Measurements from ENCODE around the gene OPCML. TPM values are rescaled to one million over a fixed set of nuclear protein-coding genes. Genes with fewer than 3 reads are reported as not detected.

OPCML gene
- total RNA-seq, 1 donor from 2014 or later = under 0.01 TPM

DNA sequence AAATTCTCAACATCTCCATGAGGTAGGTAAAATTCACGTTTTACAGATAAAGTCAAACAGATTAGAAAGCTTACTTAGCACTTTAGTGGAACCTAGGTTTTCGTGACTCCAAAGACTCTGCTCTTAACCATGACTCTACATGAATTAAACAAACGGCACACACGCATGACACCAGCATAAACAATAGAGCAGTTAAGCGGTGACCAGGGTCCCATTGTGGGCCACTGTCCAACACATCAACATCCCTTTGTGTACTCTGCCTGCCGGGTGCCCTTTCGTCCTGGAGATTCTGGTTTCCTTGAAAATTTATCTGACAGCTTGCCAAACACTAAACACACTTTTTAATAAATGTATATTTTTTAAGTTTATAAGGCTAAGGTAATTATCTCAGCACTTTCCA, 941.7 kb downstream of the OPCML start:
- no peak overlapping the region for H3K9ac ChIP-seq (ENCODE audit: low read depth in 1 of 3, low read length in 3 of 3)
- H3K4me1 ChIP-seq (ENCODE audit: control insufficient read depth in 3 of 3, insufficient read depth in 3 of 3, low read length in 3 of 3) = no peaks in the 10 kb centered on the region
- H3K4me3 ChIP-seq (ENCODE audit: low read length in 3 of 3) = no peak overlapping the region
- no peaks in the 10 kb centered on the region for H3K9me3 ChIP-seq (ENCODE audit: control insufficient read depth in 3 of 3, low read length in 3 of 3)
- H3K27me3 ChIP-seq (ENCODE audit: control insufficient read depth in 3 of 3, insufficient read depth in 3 of 3, low read length in 3 of 3) = no peaks in the 10 kb centered on the region
- no peaks in the 10 kb centered on the region for H3K36me3 ChIP-seq (ENCODE audit: control insufficient read depth in 3 of 3, insufficient read depth in 3 of 3, low read length in 3 of 3)
- no peak overlapping the region for H3K27ac ChIP-seq (ENCODE audit: low read depth, low read length)

DNA sequence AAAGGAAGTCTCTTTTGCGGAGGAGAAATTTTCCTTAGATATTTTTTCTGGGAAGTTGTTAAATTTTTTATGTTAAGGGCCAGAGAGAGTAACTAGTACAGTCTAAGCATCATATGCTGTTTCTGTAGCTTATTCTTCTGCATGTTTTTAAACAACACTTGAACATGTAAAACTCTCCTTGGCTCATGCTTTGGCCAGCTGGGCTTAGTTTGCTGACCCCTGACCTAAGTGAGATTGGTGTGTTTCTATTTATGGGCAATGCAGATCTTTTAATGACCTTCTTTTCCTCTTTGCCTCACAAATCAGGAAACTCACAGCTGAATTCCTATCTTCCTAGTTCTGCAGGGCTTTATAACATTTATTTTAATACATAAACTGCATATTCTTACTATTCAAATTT, 942.5 kb downstream of the OPCML start:
- Histone ChIP-seq H3K9ac (ENCODE audit: low read depth in 1 of 3, low read length in 3 of 3) (no peak overlapping the region), H3K27me3 (ENCODE audit: control insufficient read depth in 3 of 3, insufficient read depth in 3 of 3, low read length in 3 of 3) (no peaks in the 10 kb centered on the region), H3K9me3 (ENCODE audit: control insufficient read depth in 3 of 3, low read length in 3 of 3) (no peaks in the 10 kb centered on the region), H3K4me3 (ENCODE audit: low read length in 3 of 3) (no peak overlapping the region), H3K4me1 (ENCODE audit: control insufficient read depth in 3 of 3, insufficient read depth in 3 of 3, low read length in 3 of 3) (no peaks in the 10 kb centered on the region), H3K36me3 (ENCODE audit: control insufficient read depth in 3 of 3, insufficient read depth in 3 of 3, low read length in 3 of 3) (no peaks in the 10 kb centered on the region), H3K27ac (ENCODE audit: low read depth, low read length) (no peak overlapping the region)

DNA sequence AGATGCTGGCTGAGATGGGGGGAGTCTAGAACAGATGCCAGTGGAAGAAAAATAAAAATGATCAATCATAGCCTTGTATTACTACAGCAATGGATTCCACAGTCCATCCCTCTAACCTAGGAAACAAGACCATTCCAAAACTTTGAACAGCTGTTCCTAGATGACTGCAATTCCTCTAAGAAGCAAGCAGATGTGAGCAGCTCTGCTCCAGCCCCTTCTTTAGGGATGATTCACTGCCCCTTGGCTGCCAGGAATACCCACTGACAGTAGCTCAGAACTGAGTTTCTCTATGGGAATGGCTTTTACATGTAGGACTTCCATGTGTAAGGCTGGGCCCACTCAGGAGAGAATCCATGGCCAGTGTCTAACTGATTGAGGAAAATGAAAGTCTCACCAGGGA, 943.9 kb downstream of the OPCML start:
- Histone ChIP-seq H3K9me3 (ENCODE audit: control insufficient read depth in 3 of 3, low read length in 3 of 3) (no peaks in the 10 kb centered on the region), H3K36me3 (ENCODE audit: control insufficient read depth in 3 of 3, insufficient read depth in 3 of 3, low read length in 3 of 3) (no peaks in the 10 kb centered on the region), H3K27me3 (ENCODE audit: control insufficient read depth in 3 of 3, insufficient read depth in 3 of 3, low read length in 3 of 3) (no peaks in the 10 kb centered on the region), H3K4me3 (ENCODE audit: low read length in 3 of 3) (no peak overlapping the region), H3K4me1 (ENCODE audit: control insufficient read depth in 3 of 3, insufficient read depth in 3 of 3, low read length in 3 of 3) (no peaks in the 10 kb centered on the region), H3K9ac (ENCODE audit: low read depth in 1 of 3, low read length in 3 of 3) (no peak overlapping the region), H3K27ac (ENCODE audit: low read depth, low read length) (no peak overlapping the region)

DNA sequence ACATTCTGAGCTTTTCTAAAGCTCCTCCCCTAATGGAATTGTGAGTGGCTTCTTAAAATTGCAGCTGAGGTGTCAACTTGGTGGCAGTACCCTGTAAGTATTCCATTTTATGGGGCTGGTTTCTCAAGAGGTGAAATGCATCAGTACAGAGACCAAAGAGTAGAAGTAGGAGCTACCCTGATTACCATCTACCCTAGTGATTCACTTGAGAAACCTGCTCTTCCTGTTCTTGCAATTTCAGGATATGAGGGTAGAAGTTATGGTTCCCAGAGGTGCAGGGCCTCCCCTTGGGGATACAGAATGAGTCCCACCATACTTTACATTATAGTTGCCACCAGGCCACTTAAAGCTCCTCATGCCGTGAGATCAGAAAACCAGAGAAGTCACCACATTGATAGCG, 944.6 kb downstream of the OPCML start:
- Histone ChIP-seq H3K9me3 (ENCODE audit: control insufficient read depth in 3 of 3, low read length in 3 of 3) (no peaks in the 10 kb centered on the region), H3K27ac (ENCODE audit: low read depth, low read length) (no peak overlapping the region), H3K4me3 (ENCODE audit: low read length in 3 of 3) (no peak overlapping the region), H3K4me1 (ENCODE audit: control insufficient read depth in 3 of 3, insufficient read depth in 3 of 3, low read length in 3 of 3) (no peaks in the 10 kb centered on the region), H3K27me3 (ENCODE audit: control insufficient read depth in 3 of 3, insufficient read depth in 3 of 3, low read length in 3 of 3) (no peaks in the 10 kb centered on the region), H3K9ac (ENCODE audit: low read depth in 1 of 3, low read length in 3 of 3) (no peak overlapping the region), H3K36me3 (ENCODE audit: control insufficient read depth in 3 of 3, insufficient read depth in 3 of 3, low read length in 3 of 3) (no peaks in the 10 kb centered on the region)

DNA sequence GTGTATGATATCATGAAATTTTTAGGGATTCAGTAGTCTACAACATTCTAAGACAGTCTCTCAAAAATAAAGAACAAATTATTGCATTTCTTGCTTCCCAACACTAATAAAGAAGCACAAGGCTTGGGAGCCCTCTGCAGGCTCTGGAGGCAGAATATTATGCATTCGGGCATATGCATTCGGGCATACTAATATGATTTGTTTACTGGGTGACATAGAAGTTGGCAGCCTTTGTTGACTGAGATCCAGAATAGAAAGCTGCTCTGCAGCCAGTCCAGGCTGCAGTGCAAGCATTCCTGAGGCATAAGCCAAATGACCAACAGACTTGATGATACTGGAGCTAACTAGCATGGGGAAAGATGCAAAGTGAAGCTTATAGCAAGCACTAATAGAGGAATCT, 945.5 kb downstream of the OPCML start:
- H3K9ac ChIP-seq (ENCODE audit: low read depth in 1 of 3, low read length in 3 of 3) = no peak overlapping the region
- H3K36me3 ChIP-seq (ENCODE audit: control insufficient read depth in 3 of 3, insufficient read depth in 3 of 3, low read length in 3 of 3) = no peaks in the 10 kb centered on the region
- no peak overlapping the region for H3K27ac ChIP-seq (ENCODE audit: low read depth, low read length)
- no peaks in the 10 kb centered on the region for H3K4me1 ChIP-seq (ENCODE audit: control insufficient read depth in 3 of 3, insufficient read depth in 3 of 3, low read length in 3 of 3)
- no peak overlapping the region for H3K4me3 ChIP-seq (ENCODE audit: low read length in 3 of 3)
- H3K27me3 ChIP-seq (ENCODE audit: control insufficient read depth in 3 of 3, insufficient read depth in 3 of 3, low read length in 3 of 3) = no peaks in the 10 kb centered on the region
- H3K9me3 ChIP-seq (ENCODE audit: control insufficient read depth in 3 of 3, low read length in 3 of 3) = no peaks in the 10 kb centered on the region

DNA sequence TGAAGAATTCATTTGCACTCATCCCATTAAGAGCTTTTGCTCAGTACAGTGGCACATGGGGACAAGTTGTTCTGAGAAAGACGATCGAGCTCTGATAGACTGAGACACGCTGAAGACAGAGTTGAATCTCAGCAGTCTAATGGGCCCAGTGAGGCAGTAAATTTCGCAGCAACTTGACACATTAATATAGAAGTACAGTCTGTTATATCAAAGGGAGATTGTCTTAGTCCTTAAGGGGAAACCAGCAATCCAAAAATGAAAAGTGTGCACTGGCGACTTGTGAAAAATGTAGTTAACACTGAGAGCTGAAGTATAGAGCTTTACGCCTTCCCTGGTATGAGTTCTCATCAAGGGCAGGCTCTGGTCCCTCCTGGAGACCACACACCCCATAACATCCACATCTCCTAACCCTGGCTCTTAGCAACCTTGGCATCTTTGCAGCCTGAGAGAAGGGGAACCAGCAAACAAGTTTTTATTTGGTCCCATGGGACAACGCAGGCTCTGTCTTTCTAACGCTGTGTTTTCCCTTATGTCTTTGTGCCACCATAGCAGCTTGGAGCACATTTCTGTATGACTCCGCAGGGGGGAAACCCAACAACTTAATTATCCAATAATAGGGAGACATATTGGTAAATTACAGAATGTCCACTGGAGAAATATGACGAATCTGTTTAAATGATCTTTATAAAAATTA, 952.5 kb downstream of the OPCML start:
- Histone ChIP-seq H3K27ac (ENCODE audit: low read depth, low read length) (no peak overlapping the region), H3K4me3 (ENCODE audit: low read length in 3 of 3) (no peak overlapping the region), H3K36me3 (ENCODE audit: control insufficient read depth in 3 of 3, insufficient read depth in 3 of 3, low read length in 3 of 3) (no peaks in the 10 kb centered on the region), H3K9ac (ENCODE audit: low read depth in 1 of 3, low read length in 3 of 3) (no peak overlapping the region), H3K27me3 (ENCODE audit: control insufficient read depth in 3 of 3, insufficient read depth in 3 of 3, low read length in 3 of 3) (no peaks in the 10 kb centered on the region), H3K9me3 (ENCODE audit: control insufficient read depth in 3 of 3, low read length in 3 of 3) (no peaks in the 10 kb centered on the region), H3K4me1 (ENCODE audit: control insufficient read depth in 3 of 3, insufficient read depth in 3 of 3, low read length in 3 of 3) (no peaks in the 10 kb centered on the region)

DNA sequence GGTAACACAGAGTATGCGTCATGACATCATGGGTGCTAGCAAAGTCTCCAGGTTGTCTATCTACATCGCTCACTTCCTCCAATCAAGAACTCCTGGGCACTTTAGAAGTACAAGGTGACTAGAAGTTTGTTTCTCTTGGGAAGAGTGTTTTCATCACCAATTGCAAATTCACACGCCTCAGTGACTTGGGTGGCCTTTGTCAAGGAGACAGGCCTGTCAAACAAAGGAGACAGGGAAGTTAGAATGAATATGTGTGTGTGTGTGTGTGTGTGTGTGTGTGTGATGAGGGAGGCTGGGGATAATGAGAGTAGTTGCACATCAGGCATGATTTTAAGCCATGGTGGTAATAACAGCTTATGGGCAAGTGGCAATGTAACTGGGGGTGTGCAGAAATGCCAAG, 953.2 kb downstream of the OPCML start:
- H3K27me3 ChIP-seq (ENCODE audit: control insufficient read depth in 3 of 3, insufficient read depth in 3 of 3, low read length in 3 of 3) = no peaks in the 10 kb centered on the region
- no peaks in the 10 kb centered on the region for H3K9me3 ChIP-seq (ENCODE audit: control insufficient read depth in 3 of 3, low read length in 3 of 3)

DNA sequence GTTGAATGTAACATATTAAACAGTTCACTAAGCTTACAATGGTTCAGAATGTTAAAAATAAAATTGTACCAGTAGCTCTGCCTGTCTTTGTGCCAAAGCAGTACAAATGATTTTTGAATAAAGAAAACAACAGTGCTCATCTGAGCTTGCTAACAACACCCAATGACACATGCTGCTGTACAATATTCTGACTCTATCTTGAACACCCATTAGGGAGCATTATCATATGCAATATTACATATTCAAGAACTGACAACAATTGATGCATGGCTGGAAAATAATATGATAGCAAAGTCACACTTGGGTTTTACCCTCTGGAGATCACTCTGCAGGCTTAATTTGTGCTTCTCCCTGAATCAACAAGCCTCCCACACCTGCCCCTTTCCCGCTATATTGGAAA, 953.7 kb downstream of the OPCML start:
- Histone ChIP-seq H3K4me1 (ENCODE audit: control insufficient read depth in 3 of 3, insufficient read depth in 3 of 3, low read length in 3 of 3) (no peaks in the 10 kb centered on the region), H3K9me3 (ENCODE audit: control insufficient read depth in 3 of 3, low read length in 3 of 3) (no peaks in the 10 kb centered on the region), H3K36me3 (ENCODE audit: control insufficient read depth in 3 of 3, insufficient read depth in 3 of 3, low read length in 3 of 3) (no peaks in the 10 kb centered on the region), H3K27me3 (ENCODE audit: control insufficient read depth in 3 of 3, insufficient read depth in 3 of 3, low read length in 3 of 3) (no peaks in the 10 kb centered on the region), H3K27ac (ENCODE audit: low read depth, low read length) (no peak overlapping the region), H3K9ac (ENCODE audit: low read depth in 1 of 3, low read length in 3 of 3) (no peak overlapping the region), H3K4me3 (ENCODE audit: low read length in 3 of 3) (no peak overlapping the region)

More for the DNA sequence above, 953.2 kb downstream of the OPCML start:
- Histone ChIP-seq H3K4me1 (ENCODE audit: control insufficient read depth in 3 of 3, insufficient read depth in 3 of 3, low read length in 3 of 3) (no peaks in the 10 kb centered on the region), H3K9ac (ENCODE audit: low read depth in 1 of 3, low read length in 3 of 3) (no peak overlapping the region), H3K4me3 (ENCODE audit: low read length in 3 of 3) (no peak overlapping the region), H3K27ac (ENCODE audit: low read depth, low read length) (no peak overlapping the region), H3K36me3 (ENCODE audit: control insufficient read depth in 3 of 3, insufficient read depth in 3 of 3, low read length in 3 of 3) (no peaks in the 10 kb centered on the region)

DNA sequence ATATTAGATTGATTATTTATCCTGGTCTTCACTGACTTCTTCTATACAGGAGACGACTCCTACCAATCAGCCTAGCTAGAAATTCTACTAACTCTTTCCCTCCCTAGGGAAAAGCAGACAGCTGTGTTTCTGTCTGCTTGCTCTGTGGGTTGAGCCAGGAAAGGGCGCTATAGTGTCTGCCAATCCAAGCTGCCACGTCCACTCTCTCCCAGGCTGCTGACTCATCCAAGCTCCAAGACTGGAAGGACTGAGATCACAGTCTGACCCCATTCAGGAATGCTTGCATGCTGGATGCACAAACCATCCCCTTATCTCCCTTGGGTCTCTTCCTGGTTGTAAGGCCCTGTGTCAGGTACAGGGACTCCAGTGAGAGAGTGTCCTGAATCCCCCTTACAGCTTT, 955.6 kb downstream of the OPCML start:
- Histone ChIP-seq H3K27me3 (ENCODE audit: control insufficient read depth in 3 of 3, insufficient read depth in 3 of 3, low read length in 3 of 3) (no peaks in the 10 kb centered on the region), H3K36me3 (ENCODE audit: control insufficient read depth in 3 of 3, insufficient read depth in 3 of 3, low read length in 3 of 3) (no peaks in the 10 kb centered on the region), H3K9ac (ENCODE audit: low read depth in 1 of 3, low read length in 3 of 3) (no peak overlapping the region), H3K27ac (ENCODE audit: low read depth, low read length) (no peak overlapping the region), H3K4me1 (ENCODE audit: control insufficient read depth in 3 of 3, insufficient read depth in 3 of 3, low read length in 3 of 3) (no peaks in the 10 kb centered on the region), H3K9me3 (ENCODE audit: control insufficient read depth in 3 of 3, low read length in 3 of 3) (no peaks in the 10 kb centered on the region), H3K4me3 (ENCODE audit: low read length in 3 of 3) (no peak overlapping the region)

DNA sequence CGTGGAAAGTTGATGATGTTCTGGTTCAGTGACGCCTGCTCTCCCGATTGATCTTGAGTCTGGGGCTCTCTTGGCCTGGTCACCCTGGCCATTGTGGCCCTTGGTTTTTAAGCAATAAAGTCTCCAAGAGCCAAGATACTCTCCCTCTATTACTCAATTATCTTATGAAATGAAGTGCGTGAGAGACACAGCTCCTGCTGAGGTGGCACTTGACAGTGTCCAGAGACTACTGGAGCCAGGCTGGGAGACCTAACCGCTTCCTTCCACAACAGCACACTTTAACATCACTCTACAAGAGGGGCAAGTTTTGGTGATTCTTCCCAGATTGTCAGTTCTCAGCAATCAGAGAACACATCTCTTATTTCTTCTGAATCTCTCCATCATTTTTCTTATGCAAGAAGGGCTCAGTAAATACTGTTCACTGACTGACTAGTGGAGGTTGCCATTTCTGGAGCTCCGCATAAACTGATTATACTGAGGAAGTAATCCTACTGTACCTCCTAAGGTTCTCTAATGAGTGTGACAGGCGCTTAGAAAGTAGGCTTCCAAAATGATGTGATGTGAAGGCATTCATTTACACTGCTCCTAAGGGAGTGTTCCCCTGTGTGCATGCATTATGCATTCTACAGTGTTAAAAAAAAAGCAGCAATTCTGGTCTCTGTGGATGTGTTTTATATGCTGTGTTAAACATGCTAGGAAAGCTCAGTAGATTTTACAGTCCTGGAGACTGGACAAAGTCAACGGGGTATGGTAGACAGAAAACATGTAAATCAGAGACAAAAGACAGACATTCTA, 968.0 kb downstream of the OPCML start:
- no peaks in the 10 kb centered on the region for H3K4me1 ChIP-seq (ENCODE audit: control insufficient read depth in 3 of 3, insufficient read depth in 3 of 3, low read length in 3 of 3)
- H3K4me3 ChIP-seq (ENCODE audit: low read length in 3 of 3) = no peak overlapping the region
- no peaks in the 10 kb centered on the region for H3K9me3 ChIP-seq (ENCODE audit: control insufficient read depth in 3 of 3, low read length in 3 of 3)
- H3K27me3 ChIP-seq (ENCODE audit: control insufficient read depth in 3 of 3, insufficient read depth in 3 of 3, low read length in 3 of 3) = no peaks in the 10 kb centered on the region
- no peak overlapping the region for H3K9ac ChIP-seq (ENCODE audit: low read depth in 1 of 3, low read length in 3 of 3)
- H3K27ac ChIP-seq (ENCODE audit: low read depth, low read length) = no peak overlapping the region
- no peaks in the 10 kb centered on the region for H3K36me3 ChIP-seq (ENCODE audit: control insufficient read depth in 3 of 3, insufficient read depth in 3 of 3, low read length in 3 of 3)

Measured in skeletal muscle tissue (tissue), 4 donors.